Measurements from ENCODE around the gene HERC3. TPM values are rescaled to one million over a fixed set of nuclear protein-coding genes. Genes with fewer than 3 reads are reported as not detected.

Gene HERC3
- total and polyA plus RNA-seq, 12 donors: 3.4 to 40.1 (median 26.5) TPM

GRCh38 chr4:88599714-88600113 is 7.4 kb downstream of the HERC3 start:
- TF ChIP-seq POLR2A (IDR thresholded peaks at IDR 0.05) (no peak), CTCF (IDR thresholded peaks at IDR 0.05) (no peak)
- no peaks in the 10 kb centered on the region for H3K9me3 ChIP-seq (replicated peaks in 1 of 3)
- peaks cover 0 to 6% of the 10 kb centered on the region in 2 donors for H3K36me3 ChIP-seq (replicated peaks in 1 of 2)
- peak overlapping the region in 1 of 4 donors; percentile 35 for H3K4me3 ChIP-seq
- H3K27me3 ChIP-seq: no peaks in the 10 kb centered on the region
- 46 to 58% (median 54%) methylated on average over 1 of the region's 1 CpG for whole genome bisulfite sequencing, 4 donors
- peak overlapping the region in 4 of 5 donors; percentile 49 to 74 (median 55) for H3K27ac ChIP-seq
- no peak for DNase-seq
- intact Hi-C loops (cut with DNase I): loop anchor here (10.0 kb wide), 1 partner anchor 55 kb away; no protein-coding TSS in a partner anchor
- H3K4me1 ChIP-seq (replicated peaks in 1 of 2): peaks cover 12 to 33% of the 10 kb centered on the region in 2 donors

GRCh38 chr4:88600176-88600838 is 8.0 kb downstream of the HERC3 start:
- peaks cover 12 to 33% of the 10 kb centered on the region in 2 donors for H3K4me1 ChIP-seq (replicated peaks in 1 of 2)
- WGBS, 4 donors: 86 to 92% (median 90%) methylated on average over 2 of the region's 2 CpGs
- peaks cover 0 to 6% of the 10 kb centered on the region in 2 donors for H3K36me3 ChIP-seq (replicated peaks in 1 of 2)
- no peak for TF ChIP-seq CTCF (IDR thresholded peaks at IDR 0.05)
- TF ChIP-seq POLR2A (IDR thresholded peaks at IDR 0.05): no peak
- H3K9me3 ChIP-seq (replicated peaks in 1 of 3): no peaks in the 10 kb centered on the region
- no peak for DNase-seq
- H3K27ac ChIP-seq: peak overlapping the region in 3 of 5 donors; percentile 49 to 57 (median 53)
- intact Hi-C loops (cut with DNase I): loop anchor here in 1 of 2 donors (10.0 kb wide), 1 partner anchor 54 kb away; no protein-coding TSS in a partner anchor
- H3K27me3 ChIP-seq: no peaks in the 10 kb centered on the region
- peak overlapping the region in 1 of 4 donors; percentile 35 for H3K4me3 ChIP-seq

- no peak for TF ChIP-seq CTCF (IDR thresholded peaks at IDR 0.05)
- no peak for TF ChIP-seq POLR2A (IDR thresholded peaks at IDR 0.05)
- intact Hi-C loops (cut with DNase I): loop anchor here in 1 of 2 donors (10.0 kb wide), 1 partner anchor 50 kb away; no protein-coding TSS in a partner anchor
- Histone ChIP-seq H3K27ac (no peak overlapping the region), H3K4me3 (no peak overlapping the region), H3K4me1 (replicated peaks in 1 of 2) (peaks cover 0 to 12% of the 10 kb centered on the region in 2 donors), H3K27me3 (no peaks in the 10 kb centered on the region), H3K9me3 (replicated peaks in 1 of 3) (no peaks in the 10 kb centered on the region), H3K36me3 (replicated peaks in 1 of 2) (peaks cover 0 to 14% of the 10 kb centered on the region in 2 donors)
- DNase-seq: no peak
- WGBS, 4 donors: 84 to 97% (median 92%) methylated on average over 1 of the region's 1 CpG
These were observed 12.8 kb downstream of the HERC3 start for GRCh38 chr4:88604978-88605678.

GRCh38 chr4:88605736-88606135 is 13.5 kb downstream of the HERC3 start:
- intact Hi-C loops (cut with DNase I): loop anchor here in 1 of 2 donors (10.0 kb wide), 1 partner anchor 49 kb away; no protein-coding TSS in a partner anchor
- TF ChIP-seq CTCF (IDR thresholded peaks at IDR 0.05) (no peak), POLR2A (IDR thresholded peaks at IDR 0.05) (no peak)
- H3K4me1 ChIP-seq (replicated peaks in 1 of 2): peaks cover 0 to 10% of the 10 kb centered on the region in 2 donors

More at GRCh38 chr4:88605736-88606135, 13.5 kb downstream of the HERC3 start:
- Histone ChIP-seq H3K4me3 (no peak overlapping the region), H3K9me3 (replicated peaks in 1 of 3) (no peaks in the 10 kb centered on the region), H3K27me3 (no peaks in the 10 kb centered on the region), H3K27ac (no peak overlapping the region), H3K36me3 (replicated peaks in 1 of 2) (peaks cover 0 to 14% of the 10 kb centered on the region in 2 donors)
- DNase-seq: no peak
